H1 (cell line): ENCODE data around the gene LENG1. TPM values are rescaled to one million over a fixed set of nuclear protein-coding genes. Genes with fewer than 3 reads are reported as not detected.

Experiments
- GABPA ChIP-seq: IDR thresholded peaks from 2 replicates; pipeline ENCODE4 v1.6.1; 2011; ENCODE audit warnings: mild to moderate bottlenecking, low read length, moderate library complexity, borderline replicate concordance; ENCODE audit not compliant: insufficient read depth
- TAF7 ChIP-seq: optimal IDR thresholded peaks from 2 replicates; pipeline ENCODE3; 2011; ENCODE audit warnings: low read depth, mild to moderate bottlenecking, inconsistent platforms, low read length, moderate library complexity, borderline replicate concordance
- polyA plus RNA-seq, 7 experiments: library from polyadenylated mRNA; depleted of rRNA in 3 of 7; stranded (reverse) in 5 of 7; unstranded in 2 of 7; fragments of >200 nt in 5 of 7; fragments of 200-250 nt in 2 of 7; gene quantifications; 1 replicate in 5 of 7; 2 replicates in 1 of 7; 4 replicates in 1 of 7; pipeline versions ENCODE4 v1.2.1 to v1.2.3, GENCODE V29; 2011 to 2013; ENCODE audit warnings: missing spikeins in 2 of 7, mixed read lengths in 2 of 7
- total RNA-seq: library from RNA; stranded (reverse); fragmentation: NEBNext Ultra II Directional; extraction: Animal tissue kit (Norgen Biotek cat#: 25700); gene quantifications from 2 replicates; pipeline ENCODE4 v1.2.1, GENCODE V29; 2021

LENG1 gene
- total and polyA plus RNA-seq, 2 of the 8 experiments (the other 6 are each of a cell fraction or from before 2014, with no cell fraction given), result 1.2 to 4.4 TPM

DNA sequence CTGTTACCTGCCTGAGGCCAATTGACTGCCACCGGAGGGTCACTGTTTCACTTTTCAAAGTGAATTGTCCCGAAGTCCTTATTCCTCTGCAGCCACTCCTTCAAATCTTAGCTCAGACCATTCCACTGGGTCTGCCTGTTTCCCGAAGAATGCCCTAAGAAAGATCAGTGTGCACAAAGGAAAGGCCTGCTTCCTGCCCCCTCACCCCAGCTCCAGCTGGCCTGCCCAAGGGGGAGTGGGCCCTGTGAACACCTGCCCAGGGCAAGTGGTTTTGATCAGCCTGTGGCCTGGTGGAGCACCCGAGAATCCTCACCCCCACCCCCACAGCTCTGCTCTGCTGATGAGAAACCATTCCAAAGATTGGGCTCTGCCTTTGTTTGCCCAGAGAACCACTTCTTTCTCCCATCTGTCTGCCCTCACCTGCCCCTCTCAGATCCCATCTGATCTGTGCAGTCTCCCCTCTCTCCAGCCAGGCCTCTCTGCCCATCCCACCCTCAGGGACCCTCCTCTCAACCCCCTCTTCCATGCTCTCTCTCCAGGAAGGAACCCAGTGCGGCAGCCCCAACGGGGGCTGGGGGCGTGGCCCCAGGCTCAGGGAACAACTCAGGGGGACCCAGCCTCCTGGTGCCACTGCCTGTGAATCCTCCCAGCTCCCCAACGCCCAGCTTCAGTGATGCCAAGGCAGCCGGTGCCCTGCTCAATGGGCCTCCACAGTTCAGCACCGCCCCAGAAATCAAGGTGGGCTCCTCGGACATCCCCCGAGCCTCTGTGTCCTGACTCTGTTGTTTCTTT lies 10.3 kb downstream of the LENG1 start (continued):
- no peak for TF ChIP-seq TAF7
- no peak for TF ChIP-seq GABPA
